Testis (tissue), 3 donors: ENCODE data around the gene ABTB2. TPM values are rescaled to one million over a fixed set of nuclear protein-coding genes. Genes with fewer than 3 reads are reported as not detected.

Experiments
- DNase-seq: peaks from one replicate; pipeline ENCODE4 v3.0.0-alpha.2; 2019
- H3K27ac ChIP-seq, 2 donors: fragments of 200-600 bp; sonication (generic); one replicate each; pipeline ENCODE4 v1.5.1; 2019
- H3K27me3 ChIP-seq: fragments of 200-600 bp; sonication (generic); one replicate; pipeline ENCODE4 v1.5.1; 2019
- H3K36me3 ChIP-seq: fragments of 200-600 bp; sonication (generic); one replicate; pipeline ENCODE4 v1.5.1; 2017; ENCODE audit warnings: low read depth; ENCODE audit errors: missing control alignments
- H3K4me1 ChIP-seq: fragments of 200-600 bp; sonication (generic); one replicate; pipeline ENCODE4 v1.5.1; 2019
- H3K4me3 ChIP-seq, 2 donors: fragments of 200-600 bp; sonication (generic); one replicate each; pipeline ENCODE4 v1.5.1; 2017 to 2019
- H3K9me3 ChIP-seq: fragments of 200-600 bp; sonication (generic); one replicate; pipeline ENCODE4 v1.5.1; 2017
- CTCF ChIP-seq, 3 experiments: fragments of 450-650 bp in 2 of 3; fragments of 200-600 bp in 1 of 3; sonication (generic) in 1 of 3; IDR thresholded peaks; one replicate each; pipeline ENCODE4 v1.5.1; 2016 to 2019; ENCODE audit warnings: antibody characterized with exemption in 3 of 3, mild to moderate bottlenecking in 2 of 3, moderate library complexity in 1 of 3
- POLR2A ChIP-seq: fragments of 450-650 bp; IDR thresholded peaks from one replicate; pipeline ENCODE4 v1.6.1; 2017; ENCODE audit warnings: antibody characterized with exemption, mild to moderate bottlenecking, moderate library complexity
- WGBS, 2 donors: methylation state at CpG; one replicate each; pipeline ENCODE4 v1.1.5; 2018; 5-methylcytosine and 5-hydroxymethylcytosine counted together
- intact Hi-C: fragments of 100-400 bp; cut with DNase I; formaldehyde crosslinking; loops from one replicate; pipeline ENCODE4 v1.15.1; 2023; ENCODE audit warnings: low total_unique reads
- polyA plus RNA-seq: library from polyadenylated mRNA; stranded (reverse); fragments of 350-450 nt; fragmentation: Illumina TruSeq; extraction: RNeasy Lipid Tissue Mini Kit (QIAGEN cat#74804); gene quantifications from one replicate; pipeline ENCODE4 v1.2.3, GENCODE V29; 2014; ENCODE audit warnings: low read depth, low replicate concordance; ENCODE audit not compliant: insufficient read depth
- total RNA-seq, 2 donors: library from RNA; depleted of rRNA; stranded (reverse); fragments of >200 nt; gene quantifications; one replicate each; pipeline ENCODE4 v1.2.3, GENCODE V29; 2016

ABTB2 gene
- total and polyA plus RNA-seq, 3 donors from 2014 or later, result 5.8 to 12.1 (median 8.9) TPM

GRCh38 chr11:34175284-34176019 lies 182.4 kb downstream of the ABTB2 start:
- Histone ChIP-seq H3K36me3 (no peaks in the 10 kb centered on the region), H3K4me1 (no peaks in the 10 kb centered on the region), H3K4me3 (no peak overlapping the region), H3K27me3 (no peaks in the 10 kb centered on the region), H3K9me3 (no peaks in the 10 kb centered on the region), H3K27ac (no peak overlapping the region)
- no peak for DNase-seq
- no peak for TF ChIP-seq CTCF (IDR thresholded peaks at IDR 0.05)
- no peak for TF ChIP-seq POLR2A
- WGBS, 2 donors, result 84 to 92% methylated on average over 7 of the region's 7 CpGs
- intact Hi-C loops, result no loop called here

- DNase-seq, result peak; percentile 89
- WGBS, 2 donors, result 14 to 28% methylated on average over 11 to 33 of the region's 33 CpGs
- H3K27ac ChIP-seq, result no peak overlapping the region
- H3K4me1 ChIP-seq, result no peaks in the 10 kb centered on the region
- H3K27me3 ChIP-seq, result no peaks in the 10 kb centered on the region
- H3K36me3 ChIP-seq, result no peaks in the 10 kb centered on the region
- H3K9me3 ChIP-seq, result no peaks in the 10 kb centered on the region
- H3K4me3 ChIP-seq, result peak overlapping the region in 1 of 2 donors; percentile 10
- intact Hi-C loops, result loop anchor here (5.0 kb wide), 1 partner anchor 183 kb away; the partner anchor contains the start of gene ABTB2
- TF ChIP-seq CTCF (IDR thresholded peaks at IDR 0.05) (peak; percentile 77 to 88 (median 87)), POLR2A (no peak)
Measured at GRCh38 chr11:34174412-34175041, 183.3 kb downstream of the ABTB2 start.

- H3K4me1 ChIP-seq, result no peaks in the 10 kb centered on the region
- TF ChIP-seq CTCF (IDR thresholded peaks at IDR 0.05) (no peak), POLR2A (no peak)
Measured at GRCh38 chr11:34173050-34173449, 184.8 kb downstream of the ABTB2 start.

GRCh38 chr11:34169686-34170085 lies 188.1 kb downstream of the ABTB2 start:
- TF ChIP-seq POLR2A, result no peak
- no peak for TF ChIP-seq CTCF (IDR thresholded peaks at IDR 0.05)
- Histone ChIP-seq H3K27ac (no peak overlapping the region), H3K4me3 (no peak overlapping the region), H3K36me3 (no peaks in the 10 kb centered on the region), H3K9me3 (no peaks in the 10 kb centered on the region), H3K27me3 (no peaks in the 10 kb centered on the region), H3K4me1 (no peaks in the 10 kb centered on the region)
- intact Hi-C loops, result loop anchor here (5.0 to 10.0 kb wide), 2 partner anchors 55 to 188 kb away; partner anchors contain the start of gene ABTB2
- 65 to 75% methylated on average over 7 to 8 of the region's 8 CpGs for WGBS, 2 donors
- no peak for DNase-seq

More at GRCh38 chr11:34173050-34173449, 184.8 kb downstream of the ABTB2 start:
- H3K4me3 ChIP-seq, result no peak overlapping the region
- no peaks in the 10 kb centered on the region for H3K9me3 ChIP-seq
- DNase-seq, result no peak
- 92 to 96% methylated on average over 10 to 16 of the region's 16 CpGs for WGBS, 2 donors
- H3K27me3 ChIP-seq, result no peaks in the 10 kb centered on the region
- no peaks in the 10 kb centered on the region for H3K36me3 ChIP-seq
- no peak overlapping the region for H3K27ac ChIP-seq
- intact Hi-C loops, result loop anchor here (5.0 kb wide), 1 partner anchor 184 kb away; the partner anchor contains the start of gene ABTB2
